ENCODE measurements around the gene FSD1.

GRCh38 chr19:4320419-4320818 lies 16.0 kb downstream of the FSD1 start:
- TF ChIP-seq CTCF (IDR thresholded peaks at IDR 0.05; ENCODE audit: low read length) = no peak
- no peak for TF ChIP-seq EZH2 (IDR thresholded peaks at IDR 0.05; ENCODE audit: borderline replicate concordance, low read length)

Data from OCI-LY1 (cell line).